WI38 (cell line): Measurements from ENCODE around the gene ORC2.
A peak's percentile ranks its signal among the peaks of the same experiment; 100 is the strongest.

ENCODE experiments used
- H3K4me3 ChIP-seq: 2 replicates; pipeline ENCODE4 v1.5.1; 2011; ENCODE audit warnings: low read depth, mild to moderate bottlenecking, control low read depth, low read length
- CTCF ChIP-seq: IDR thresholded peaks from 2 replicates; pipeline ENCODE4 v1.5.1; 2012; ENCODE audit warnings: low read depth, mild to moderate bottlenecking, control low read depth, low read length

Gene ORC2

GRCh38 chr2:200962811-200963123, 693 bp downstream of the ORC2 start:
- H3K4me3 ChIP-seq: peak overlapping the region; percentile 88
- TF ChIP-seq CTCF: no peak

- H3K4me3 ChIP-seq: no peak overlapping the region
- TF ChIP-seq CTCF: no peak
Observed at GRCh38 chr2:200961674-200962073, 1.8 kb downstream of the ORC2 start.

- no peak for TF ChIP-seq CTCF
- no peak overlapping the region for H3K4me3 ChIP-seq
Observed at GRCh38 chr2:200950378-200950777, 13.1 kb downstream of the ORC2 start.

- TF ChIP-seq CTCF: no peak
Observed at GRCh38 chr2:200945395-200945729, 18.1 kb downstream of the ORC2 start.

GRCh38 chr2:200944467-200945394, 18.7 kb downstream of the ORC2 start:
- TF ChIP-seq CTCF: no peak
- no peak overlapping the region for H3K4me3 ChIP-seq

More at GRCh38 chr2:200945395-200945729, 18.1 kb downstream of the ORC2 start:
- H3K4me3 ChIP-seq: no peak overlapping the region

- no peak overlapping the region for H3K4me3 ChIP-seq
- no peak for TF ChIP-seq CTCF
Observed at GRCh38 chr2:200943527-200944105, 19.8 kb downstream of the ORC2 start.

GRCh38 chr2:200939832-200940231, 23.6 kb downstream of the ORC2 start:
- H3K4me3 ChIP-seq: no peak overlapping the region
- TF ChIP-seq CTCF: no peak
